Measurements from ENCODE around the gene SCAF11. TPM values are rescaled to one million over a fixed set of nuclear protein-coding genes. Genes with fewer than 3 reads are reported as not detected.

SCAF11 gene
- total and polyA plus RNA-seq, 2 experiments from 2014 or later: 57.3 to 129 TPM

- no peak for TF ChIP-seq CTCF (IDR thresholded peaks at IDR 0.05; ENCODE audit: low read depth, low read length)
- peaks cover 24% of the 10 kb centered on the region for H3K4me1 ChIP-seq (ENCODE audit: low read depth)
- peak overlapping the region; percentile 74 for H3K27ac ChIP-seq
- no peaks in the 10 kb centered on the region for H3K27me3 ChIP-seq
- H3K36me3 ChIP-seq: peaks cover 8% of the 10 kb centered on the region
- H3K4me3 ChIP-seq: no peak overlapping the region
- DNase-seq (ENCODE audit: low read depth in 1 of 2, low spot score in 1 of 2): peak in 1 of 2 donors; percentile 3
- no peaks in the 10 kb centered on the region for H3K9me3 ChIP-seq (ENCODE audit: low read depth)
Observed at GRCh38 chr12:45879363-45879895, 110.9 kb downstream of the SCAF11 start.

- Histone ChIP-seq H3K36me3 (peaks cover 11% of the 10 kb centered on the region), H3K4me1 (ENCODE audit: low read depth) (peaks cover 24% of the 10 kb centered on the region), H3K27ac (peak overlapping the region; percentile 74), H3K9me3 (ENCODE audit: low read depth) (no peaks in the 10 kb centered on the region), H3K27me3 (no peaks in the 10 kb centered on the region), H3K4me3 (no peak overlapping the region)
- DNase-seq (ENCODE audit: low read depth in 1 of 2, low spot score in 1 of 2): peak in 1 of 2 donors; percentile 11
- TF ChIP-seq CTCF (IDR thresholded peaks at IDR 0.05; ENCODE audit: low read depth, low read length): no peak
Observed at GRCh38 chr12:45878630-45879255, 111.6 kb downstream of the SCAF11 start.

GRCh38 chr12:45877069-45877468 lies 113.3 kb downstream of the SCAF11 start:
- no peaks in the 10 kb centered on the region for H3K9me3 ChIP-seq (ENCODE audit: low read depth)
- H3K36me3 ChIP-seq: peaks cover 5% of the 10 kb centered on the region
- H3K4me3 ChIP-seq: no peak overlapping the region
- no peak for TF ChIP-seq CTCF (IDR thresholded peaks at IDR 0.05; ENCODE audit: low read depth, low read length)
- no peak for DNase-seq (ENCODE audit: low read depth in 1 of 2, low spot score in 1 of 2)
- peaks cover 24% of the 10 kb centered on the region for H3K4me1 ChIP-seq (ENCODE audit: low read depth)
- no peak overlapping the region for H3K27ac ChIP-seq
- no peaks in the 10 kb centered on the region for H3K27me3 ChIP-seq

GRCh38 chr12:45872446-45872845 lies 117.9 kb downstream of the SCAF11 start:
- TF ChIP-seq CTCF (IDR thresholded peaks at IDR 0.05; ENCODE audit: low read depth, low read length): no peak
- no peaks in the 10 kb centered on the region for H3K27me3 ChIP-seq
- DNase-seq (ENCODE audit: low read depth in 1 of 2, low spot score in 1 of 2): no peak
- H3K4me3 ChIP-seq: no peak overlapping the region
- H3K4me1 ChIP-seq (ENCODE audit: low read depth): no peaks in the 10 kb centered on the region
- peaks cover 14% of the 10 kb centered on the region for H3K36me3 ChIP-seq
- H3K9me3 ChIP-seq (ENCODE audit: low read depth): no peaks in the 10 kb centered on the region
- no peak overlapping the region for H3K27ac ChIP-seq
